ENCODE measurements around the gene OXSM.

GRCh38 chr3:25789596-25790556, at the start of gene OXSM:
- TF ChIP-seq EZH2 (optimal IDR thresholded peaks at IDR 0.05; ENCODE audit: low read depth, low read length) (no peak), CTCF (IDR thresholded peaks at IDR 0.05; ENCODE audit: low read length) (no peak)
